ENCODE results near the gene TBL1X.

Gene TBL1X

DNA sequence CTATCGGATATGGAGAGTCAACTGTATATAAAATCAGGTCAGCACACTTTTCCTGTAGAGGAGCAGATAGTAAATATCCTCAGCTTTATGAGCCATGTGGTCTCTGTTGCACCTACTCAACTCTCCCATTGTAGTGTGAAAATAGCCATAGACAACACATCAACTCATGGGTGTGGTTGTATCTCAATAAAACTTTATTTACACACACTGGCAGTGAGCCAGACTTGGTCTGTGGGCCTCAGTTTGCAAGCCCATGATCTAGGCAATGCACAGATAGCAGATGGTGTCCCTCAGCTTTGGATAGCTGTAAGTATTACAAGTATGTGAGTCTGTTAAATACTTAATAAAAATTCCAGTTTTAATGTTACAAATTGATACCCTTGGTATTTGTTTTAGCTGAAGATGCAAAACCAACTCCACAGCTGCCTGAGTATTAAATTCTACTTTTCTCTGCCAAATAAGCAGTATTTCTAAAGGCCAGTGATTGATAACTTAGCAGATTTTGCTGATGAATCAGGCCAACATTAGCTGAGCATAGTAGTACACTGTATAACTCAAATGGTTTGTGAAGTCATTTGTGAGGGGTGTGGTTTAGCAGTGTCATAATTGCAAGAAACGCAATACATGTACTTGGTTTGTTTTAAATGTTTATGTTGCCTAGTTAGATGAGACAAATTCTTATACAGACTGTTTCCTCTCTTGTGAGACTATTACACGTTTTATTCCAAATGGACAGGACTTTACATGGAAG, 213.5 kb downstream of the TBL1X start:
- in situ Hi-C loops (cut with MboI; ENCODE audit: low sequenced_read_pairs), result no loop called here
- H3K9me3 ChIP-seq, result peaks cover 6% of the 10 kb centered on the region
- no peak overlapping the region for H3K4me3 ChIP-seq
- H3K27me3 ChIP-seq (ENCODE audit: low read depth), result no peaks in the 10 kb centered on the region
- H3K36me3 ChIP-seq (replicated peaks), result peaks cover 13% of the 10 kb centered on the region
- no peaks in the 10 kb centered on the region for H3K4me1 ChIP-seq
- DNase-seq (ENCODE audit: low spot score in 2 of 2), result no peak

DNA sequence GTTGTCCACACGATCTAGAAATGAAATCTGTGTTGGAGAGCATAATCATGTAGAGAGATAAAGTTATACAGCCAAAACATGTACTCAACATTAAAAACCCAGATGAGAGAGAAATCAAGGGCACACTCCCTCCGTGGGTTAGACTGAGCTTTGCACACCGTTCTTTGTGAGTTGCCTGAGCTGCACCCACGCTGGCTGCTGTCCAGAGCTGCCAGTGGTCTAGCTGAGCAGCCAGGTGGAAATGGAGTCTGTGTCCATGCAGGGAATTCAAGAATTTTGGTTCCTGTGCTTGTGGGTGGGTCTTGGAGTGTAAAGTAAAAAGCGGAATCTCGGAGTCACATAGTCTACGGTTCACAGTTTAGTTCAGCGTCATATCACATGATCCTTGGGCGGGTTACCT, 216.2 kb downstream of the TBL1X start:
- no peak overlapping the region for H3K4me3 ChIP-seq
- no peaks in the 10 kb centered on the region for H3K27me3 ChIP-seq (ENCODE audit: low read depth)
- in situ Hi-C loops (cut with MboI; ENCODE audit: low sequenced_read_pairs), result no loop called here
- no peaks in the 10 kb centered on the region for H3K4me1 ChIP-seq
- no peak for DNase-seq (ENCODE audit: low spot score in 2 of 2)
- peaks cover 24% of the 10 kb centered on the region; the same call in 1 of the 2 replicates for H3K36me3 ChIP-seq (replicated peaks)
- H3K9me3 ChIP-seq, result peaks cover 5% of the 10 kb centered on the region

DNA sequence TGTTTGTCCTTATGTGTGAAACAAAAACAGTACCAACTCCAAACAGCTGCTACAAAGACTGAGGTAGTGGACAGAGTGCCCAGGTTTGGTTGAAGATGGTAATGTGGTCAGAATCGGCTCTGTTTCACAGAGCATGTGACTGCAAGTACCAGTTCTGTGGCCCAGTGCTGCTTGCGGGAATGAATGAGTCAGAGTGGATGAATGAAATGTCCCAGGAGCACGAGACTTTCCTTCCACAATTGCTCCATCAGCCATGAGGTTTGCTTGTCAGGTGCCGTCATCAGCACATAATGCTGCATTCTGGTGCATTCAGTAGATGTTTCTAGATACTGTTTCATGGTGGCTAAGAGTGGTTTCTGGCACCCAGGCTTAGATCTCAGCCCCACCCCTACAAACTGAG, 216.6 kb downstream of the TBL1X start:
- Histone ChIP-seq H3K36me3 (replicated peaks) (peaks cover 26% of the 10 kb centered on the region; the same call in 1 of the 2 replicates), H3K27me3 (ENCODE audit: low read depth) (no peaks in the 10 kb centered on the region), H3K4me3 (no peak overlapping the region), H3K4me1 (no peaks in the 10 kb centered on the region), H3K9me3 (peaks cover under 1% of the 10 kb centered on the region; the same call in 1 of the 2 replicates)
- in situ Hi-C loops (cut with MboI; ENCODE audit: low sequenced_read_pairs), result no loop called here
- no peak for DNase-seq (ENCODE audit: low spot score in 2 of 2)

- DNase-seq (ENCODE audit: low spot score in 2 of 2), result no peak
- no peaks in the 10 kb centered on the region for H3K27me3 ChIP-seq (ENCODE audit: low read depth)
- no peak overlapping the region for H3K4me3 ChIP-seq
- H3K36me3 ChIP-seq (replicated peaks), result peaks cover 22% of the 10 kb centered on the region; the same call in 1 of the 2 replicates
- H3K4me1 ChIP-seq, result no peaks in the 10 kb centered on the region
- in situ Hi-C loops (cut with MboI; ENCODE audit: low sequenced_read_pairs), result no loop called here
- no peaks in the 10 kb centered on the region for H3K9me3 ChIP-seq
These were observed 217.6 kb downstream of the TBL1X start for GRCh38 chrX:9682456-9682855.

- H3K9me3 ChIP-seq, result no peaks in the 10 kb centered on the region
- in situ Hi-C loops (cut with MboI; ENCODE audit: low sequenced_read_pairs), result no loop called here
- DNase-seq (ENCODE audit: low spot score in 2 of 2), result no peak
- peaks cover 22% of the 10 kb centered on the region; the same call in 1 of the 2 replicates for H3K36me3 ChIP-seq (replicated peaks)
- H3K27me3 ChIP-seq (ENCODE audit: low read depth), result no peaks in the 10 kb centered on the region
- no peak overlapping the region for H3K4me3 ChIP-seq
- no peaks in the 10 kb centered on the region for H3K4me1 ChIP-seq
These were observed 218.0 kb downstream of the TBL1X start for GRCh38 chrX:9682861-9683260.

- no peak for DNase-seq (ENCODE audit: low spot score in 2 of 2)
- Histone ChIP-seq H3K4me3 (no peak overlapping the region), H3K9me3 (no peaks in the 10 kb centered on the region), H3K4me1 (no peaks in the 10 kb centered on the region), H3K36me3 (replicated peaks) (peaks cover 26% of the 10 kb centered on the region), H3K27me3 (ENCODE audit: low read depth) (no peaks in the 10 kb centered on the region)
- in situ Hi-C loops (cut with MboI; ENCODE audit: low sequenced_read_pairs), result no loop called here
These were observed 218.5 kb downstream of the TBL1X start for GRCh38 chrX:9683350-9683749.

- Histone ChIP-seq H3K4me3 (no peak overlapping the region), H3K4me1 (no peaks in the 10 kb centered on the region), H3K27me3 (ENCODE audit: low read depth) (no peaks in the 10 kb centered on the region), H3K9me3 (no peaks in the 10 kb centered on the region), H3K36me3 (replicated peaks) (peaks cover 51% of the 10 kb centered on the region)
- in situ Hi-C loops (cut with MboI; ENCODE audit: low sequenced_read_pairs), result no loop called here
- DNase-seq (ENCODE audit: low spot score in 2 of 2), result no peak
These were observed 223.0 kb downstream of the TBL1X start for GRCh38 chrX:9687899-9688298.

- Histone ChIP-seq H3K27me3 (ENCODE audit: low read depth) (no peaks in the 10 kb centered on the region), H3K4me1 (no peaks in the 10 kb centered on the region), H3K36me3 (replicated peaks) (peaks cover 57% of the 10 kb centered on the region), H3K4me3 (no peak overlapping the region), H3K9me3 (no peaks in the 10 kb centered on the region; the same call in 1 of the 2 replicates)
- in situ Hi-C loops (cut with MboI; ENCODE audit: low sequenced_read_pairs), result no loop called here
- DNase-seq (ENCODE audit: low spot score in 2 of 2), result no peak
These were observed 224.0 kb downstream of the TBL1X start for GRCh38 chrX:9688833-9689232.

DNA sequence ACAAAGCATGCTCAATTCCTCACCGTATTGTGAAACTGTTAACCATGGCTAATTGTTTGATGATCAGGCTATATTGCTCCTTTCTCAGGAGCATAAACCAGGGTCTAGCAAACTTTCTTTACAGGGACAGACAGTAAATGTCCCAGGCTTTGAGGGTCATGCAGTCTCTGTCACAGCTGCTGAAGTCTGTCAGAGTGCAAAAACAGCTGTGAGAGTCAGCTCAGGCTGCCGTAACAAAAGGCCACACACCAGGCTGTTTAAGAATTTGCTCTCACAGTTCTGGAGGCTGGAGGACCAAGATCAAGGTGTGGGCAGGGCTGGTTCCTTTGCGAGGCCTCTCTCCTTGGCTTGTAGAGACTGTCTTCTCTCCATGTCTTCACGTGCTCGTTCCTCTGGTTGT, 225.2 kb downstream of the TBL1X start:
- DNase-seq (ENCODE audit: low spot score in 2 of 2), result no peak
- Histone ChIP-seq H3K27me3 (ENCODE audit: low read depth) (no peaks in the 10 kb centered on the region), H3K4me3 (no peak overlapping the region), H3K9me3 (no peaks in the 10 kb centered on the region; the same call in 1 of the 2 replicates), H3K36me3 (replicated peaks) (peaks cover 58% of the 10 kb centered on the region), H3K4me1 (no peaks in the 10 kb centered on the region)
- in situ Hi-C loops (cut with MboI; ENCODE audit: low sequenced_read_pairs), result no loop called here

- no peaks in the 10 kb centered on the region for H3K27me3 ChIP-seq (ENCODE audit: low read depth)
- H3K4me3 ChIP-seq, result no peak overlapping the region
- no peaks in the 10 kb centered on the region; the same call in 1 of the 2 replicates for H3K9me3 ChIP-seq
- peaks cover 62% of the 10 kb centered on the region for H3K36me3 ChIP-seq (replicated peaks)
- DNase-seq (ENCODE audit: low spot score in 2 of 2), result no peak
- H3K4me1 ChIP-seq, result no peaks in the 10 kb centered on the region
- in situ Hi-C loops (cut with MboI; ENCODE audit: low sequenced_read_pairs), result no loop called here
These were observed 228.6 kb downstream of the TBL1X start for GRCh38 chrX:9693307-9694001.

- DNase-seq (ENCODE audit: low spot score in 2 of 2), result no peak
- Histone ChIP-seq H3K9me3 (no peaks in the 10 kb centered on the region), H3K4me3 (no peak overlapping the region), H3K36me3 (replicated peaks) (peaks cover 40% of the 10 kb centered on the region), H3K4me1 (no peaks in the 10 kb centered on the region), H3K27me3 (ENCODE audit: low read depth) (no peaks in the 10 kb centered on the region)
- in situ Hi-C loops (cut with MboI; ENCODE audit: low sequenced_read_pairs), result no loop called here
These were observed 233.7 kb downstream of the TBL1X start for GRCh38 chrX:9698576-9698975.

DNA sequence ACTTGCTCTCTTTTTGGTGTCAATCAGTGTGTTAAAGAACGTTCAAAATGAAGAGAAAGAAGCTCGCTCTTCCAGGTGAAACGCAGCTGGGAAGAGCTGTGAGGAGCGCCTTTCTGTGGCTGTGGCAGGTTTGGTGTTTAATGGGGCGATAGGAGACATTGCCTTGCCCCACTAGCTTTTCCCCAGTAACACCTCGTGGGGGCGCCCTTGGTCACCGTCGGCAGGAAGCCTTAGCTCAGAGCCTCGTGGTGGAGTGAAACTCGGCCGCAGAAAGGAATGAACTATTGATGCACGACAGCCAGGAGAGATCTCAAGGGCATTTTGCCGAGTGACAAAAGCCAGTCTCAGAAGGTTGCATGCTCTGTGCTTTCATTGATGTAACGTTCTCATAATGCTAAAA, 235.7 kb downstream of the TBL1X start:
- Histone ChIP-seq H3K9me3 (no peaks in the 10 kb centered on the region), H3K4me3 (no peak overlapping the region), H3K27me3 (ENCODE audit: low read depth) (no peaks in the 10 kb centered on the region), H3K36me3 (replicated peaks) (peaks cover 34% of the 10 kb centered on the region), H3K4me1 (no peaks in the 10 kb centered on the region)
- DNase-seq (ENCODE audit: low spot score in 2 of 2), result no peak
- in situ Hi-C loops (cut with MboI; ENCODE audit: low sequenced_read_pairs), result loop anchor here (10.0 to 25.0 kb wide), 3 partner anchors 363 to 886 kb away; no protein-coding TSS in a partner anchor

DNA sequence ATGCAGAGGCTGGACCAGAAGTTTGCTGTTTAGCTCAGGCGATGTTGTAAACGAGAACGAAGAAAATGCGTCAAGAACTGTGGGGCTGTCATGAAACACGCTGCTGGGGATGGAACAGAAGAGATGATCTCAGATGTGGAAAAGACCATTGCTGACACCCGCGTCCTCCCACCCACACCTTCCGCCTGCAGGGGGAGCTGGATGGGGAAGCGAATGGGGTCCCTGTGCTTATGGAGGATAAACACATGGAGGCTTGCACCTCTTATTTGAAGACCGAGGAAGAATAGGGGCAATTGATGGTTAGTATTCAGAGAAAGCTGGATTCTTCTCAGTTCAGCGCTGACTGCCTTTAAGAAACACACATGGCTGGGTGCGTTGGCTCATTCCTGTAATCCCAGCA, 236.9 kb downstream of the TBL1X start:
- Histone ChIP-seq H3K36me3 (replicated peaks) (peaks cover 31% of the 10 kb centered on the region), H3K4me3 (no peak overlapping the region), H3K4me1 (no peaks in the 10 kb centered on the region), H3K27me3 (ENCODE audit: low read depth) (no peaks in the 10 kb centered on the region), H3K9me3 (no peaks in the 10 kb centered on the region)
- no peak for DNase-seq (ENCODE audit: low spot score in 2 of 2)
- in situ Hi-C loops (cut with MboI; ENCODE audit: low sequenced_read_pairs), result loop anchor here (10.0 to 25.0 kb wide), 3 partner anchors 364 to 887 kb away; no protein-coding TSS in a partner anchor

GRCh38 chrX:9703406-9703805, 238.5 kb downstream of the TBL1X start:
- no peak for DNase-seq (ENCODE audit: low spot score in 2 of 2)
- Histone ChIP-seq H3K4me1 (no peaks in the 10 kb centered on the region), H3K4me3 (no peak overlapping the region), H3K27me3 (ENCODE audit: low read depth) (no peaks in the 10 kb centered on the region), H3K36me3 (replicated peaks) (peaks cover 26% of the 10 kb centered on the region), H3K9me3 (no peaks in the 10 kb centered on the region)
- in situ Hi-C loops (cut with MboI; ENCODE audit: low sequenced_read_pairs), result loop anchor here (10.0 to 25.0 kb wide), 3 partner anchors 366 to 889 kb away; no protein-coding TSS in a partner anchor

Data from HAP-1 (cell line).